DMS114 treated with DMSO at 0.1 percent for 48 hours (cell line): ENCODE measurements around the gene GFOD1.
"Not testable (repeated sequence)": the region's sequence is repeated elsewhere in the genome, so short reads cannot be mapped to it uniquely, and the experiment has no call there.

ENCODE experiments used
- DNase-seq: peaks from one replicate; lab custom pipeline; 2025; ENCODE audit not compliant: unreplicated experiment; lab: John Stamatoyannopoulos, UW

The GFOD1 gene

DNA sequence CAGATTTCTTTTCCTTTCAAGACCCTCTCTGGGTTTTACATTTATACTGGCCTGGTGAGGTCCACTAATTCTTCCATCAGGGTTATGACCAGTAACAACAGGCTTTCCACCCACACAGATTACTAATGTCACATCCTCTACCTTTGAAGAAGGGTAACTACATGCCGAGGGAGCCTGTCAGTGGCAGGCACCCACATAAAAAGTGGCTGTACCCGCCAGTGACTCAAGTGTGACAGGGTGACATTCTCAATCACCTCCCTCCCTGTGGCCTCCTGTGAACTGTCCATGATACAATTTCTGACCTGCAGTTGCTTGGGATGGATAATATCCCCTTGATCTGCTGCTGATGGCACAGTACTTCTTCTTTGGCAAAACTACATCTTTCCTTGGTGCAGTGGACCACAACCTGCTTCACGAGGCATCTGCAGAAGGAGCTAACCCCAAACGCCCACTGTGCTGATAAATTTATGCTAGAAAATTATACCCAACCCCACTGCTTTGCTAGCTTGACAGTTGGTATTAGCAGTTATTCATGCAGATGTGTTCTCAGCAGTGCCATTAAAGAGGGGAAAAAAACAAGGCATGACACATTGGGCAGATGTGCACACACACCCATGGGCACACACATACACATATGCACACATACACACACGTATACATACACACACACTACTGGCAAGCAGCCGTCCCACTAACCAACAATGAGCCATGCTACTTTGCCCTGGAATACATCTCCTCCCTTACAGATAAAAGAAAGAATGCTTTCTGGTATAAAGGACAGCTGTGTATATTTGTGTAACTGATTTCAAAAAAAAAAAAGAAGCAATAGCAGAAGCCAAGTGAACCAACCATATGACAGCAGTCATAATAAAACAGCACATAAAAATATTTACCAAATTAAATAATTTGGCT is 20.8 kb downstream of the GFOD1 start:
- DNase-seq: no peak

DNA sequence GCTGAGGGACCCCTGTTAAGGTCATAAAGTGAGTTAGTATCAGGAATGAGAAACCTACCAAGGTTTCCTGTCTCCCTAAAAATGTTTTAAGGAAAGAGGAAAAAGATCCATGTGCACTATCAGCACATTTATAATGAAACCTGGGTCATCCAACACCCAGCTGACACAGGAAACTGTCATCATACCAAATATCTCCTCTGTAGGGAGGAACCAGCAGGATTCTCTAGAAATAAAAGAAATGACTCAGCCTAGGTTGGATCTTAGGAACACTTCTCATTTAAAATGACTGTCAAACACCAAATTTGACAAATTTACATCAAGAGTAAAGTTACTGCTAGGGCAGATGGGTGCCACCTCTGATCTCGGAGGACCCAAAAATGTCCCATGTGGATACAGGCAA is 21.7 kb downstream of the GFOD1 start:
- DNase-seq: no peak

DNA sequence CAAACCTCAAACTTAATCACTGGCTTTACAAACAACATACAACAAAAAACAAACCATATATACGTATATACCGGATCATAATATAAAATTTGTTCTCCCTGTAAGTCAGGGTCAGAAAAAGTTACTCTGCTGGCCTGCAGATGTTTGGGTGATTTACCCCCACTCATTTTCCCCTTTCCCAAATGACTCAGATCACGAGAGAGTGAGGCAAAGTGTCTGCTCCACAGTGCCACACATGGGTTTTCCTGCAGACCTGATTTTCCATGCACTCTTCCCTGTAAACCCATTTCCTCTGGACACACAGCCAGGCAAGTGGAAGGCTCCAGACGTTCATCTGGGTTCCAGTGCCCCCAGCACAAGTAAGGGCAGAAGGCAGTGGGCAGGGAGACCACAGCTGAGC is 23.5 kb downstream of the GFOD1 start:
- DNase-seq: no peak

- DNase-seq: no peak
Observed at GRCh38 chr6:13463328-13463717, 24.1 kb downstream of the GFOD1 start.

DNA sequence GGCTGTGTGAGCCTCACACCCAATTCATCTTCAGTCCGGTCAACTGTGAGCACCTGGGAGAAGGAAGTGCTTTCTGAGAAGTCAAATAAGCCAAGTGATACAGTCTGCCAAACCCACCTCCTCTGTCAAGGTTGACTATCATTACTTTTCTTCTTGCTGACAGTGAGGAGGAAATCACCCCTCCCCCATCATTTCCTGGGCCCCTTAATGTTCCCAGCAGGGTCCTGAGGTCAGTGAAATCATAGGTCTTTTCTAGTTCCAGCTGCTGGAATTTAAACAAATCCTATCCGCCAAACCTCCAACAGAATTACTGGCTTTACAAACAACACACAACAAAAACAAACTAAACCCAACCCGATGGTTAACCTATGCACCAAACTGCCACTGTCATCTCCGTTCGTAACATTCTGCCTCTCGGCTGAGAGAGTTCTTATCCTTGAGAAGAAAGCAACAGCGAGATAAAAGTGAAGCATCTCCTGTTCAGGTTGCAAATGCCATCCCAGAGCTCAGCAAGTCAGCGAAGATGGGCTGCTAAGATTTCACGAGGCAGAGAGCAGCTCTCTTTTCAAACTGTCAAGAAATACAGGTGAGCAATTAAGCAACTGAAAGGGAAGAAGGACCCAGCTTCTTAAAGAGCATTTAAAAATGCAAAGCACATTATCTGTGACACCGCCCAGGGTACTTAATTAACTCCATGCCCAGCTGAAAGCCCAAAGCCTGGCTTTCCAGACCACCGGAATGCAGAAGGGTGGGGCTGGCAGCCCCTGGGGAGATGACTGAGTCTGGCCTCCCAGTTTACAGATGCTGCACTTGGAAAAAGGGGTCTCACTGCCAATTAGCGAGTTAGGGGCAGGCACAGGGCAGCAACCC is 24.7 kb downstream of the GFOD1 start:
- no peak for DNase-seq

DNA sequence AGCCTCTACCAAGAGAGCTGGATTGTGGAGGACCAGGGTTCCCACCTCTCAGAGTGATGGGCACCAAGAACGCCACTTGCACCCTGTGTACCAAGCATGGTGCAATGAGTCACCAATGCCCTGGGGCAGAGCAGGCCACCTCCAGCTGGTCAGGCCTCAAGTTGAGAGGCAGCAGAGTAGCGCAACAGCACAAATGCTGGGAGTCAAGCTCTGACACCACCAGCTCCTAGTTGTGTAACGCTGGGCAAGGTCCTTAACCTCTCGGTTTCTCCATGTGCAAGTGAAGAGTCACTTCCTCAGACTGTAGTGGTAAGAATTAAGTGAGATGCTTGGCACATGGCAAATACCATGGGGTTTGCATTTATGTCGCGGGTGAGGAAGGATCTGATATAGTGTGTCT is 25.6 kb downstream of the GFOD1 start:
- no peak for DNase-seq

- DNase-seq: no peak
Observed at GRCh38 chr6:13461307-13461706, 26.1 kb downstream of the GFOD1 start.

DNA sequence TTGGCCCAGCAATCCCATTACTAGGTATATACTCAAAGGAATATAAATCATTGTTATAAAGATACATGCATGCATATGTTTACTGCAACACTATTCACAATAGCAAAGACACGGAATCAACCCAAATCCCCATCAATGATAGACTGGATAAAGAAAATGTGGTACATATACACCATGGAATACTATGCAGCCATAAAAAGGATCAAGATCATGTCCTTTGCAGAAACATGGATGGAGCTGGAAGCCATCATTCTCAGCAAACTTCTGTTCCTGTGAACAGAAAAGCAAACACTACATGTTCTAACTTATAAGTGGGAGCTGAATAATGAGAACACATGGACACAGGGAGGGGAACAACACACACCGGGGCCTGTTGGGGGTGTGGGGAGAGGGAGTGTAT is 27.1 kb downstream of the GFOD1 start:
- not testable (repeated sequence) for DNase-seq

GRCh38 chr6:13457577-13457976 is 29.8 kb downstream of the GFOD1 start:
- DNase-seq: no peak

- no peak for DNase-seq
Observed at GRCh38 chr6:13455552-13455966, 31.8 kb downstream of the GFOD1 start.

DNA sequence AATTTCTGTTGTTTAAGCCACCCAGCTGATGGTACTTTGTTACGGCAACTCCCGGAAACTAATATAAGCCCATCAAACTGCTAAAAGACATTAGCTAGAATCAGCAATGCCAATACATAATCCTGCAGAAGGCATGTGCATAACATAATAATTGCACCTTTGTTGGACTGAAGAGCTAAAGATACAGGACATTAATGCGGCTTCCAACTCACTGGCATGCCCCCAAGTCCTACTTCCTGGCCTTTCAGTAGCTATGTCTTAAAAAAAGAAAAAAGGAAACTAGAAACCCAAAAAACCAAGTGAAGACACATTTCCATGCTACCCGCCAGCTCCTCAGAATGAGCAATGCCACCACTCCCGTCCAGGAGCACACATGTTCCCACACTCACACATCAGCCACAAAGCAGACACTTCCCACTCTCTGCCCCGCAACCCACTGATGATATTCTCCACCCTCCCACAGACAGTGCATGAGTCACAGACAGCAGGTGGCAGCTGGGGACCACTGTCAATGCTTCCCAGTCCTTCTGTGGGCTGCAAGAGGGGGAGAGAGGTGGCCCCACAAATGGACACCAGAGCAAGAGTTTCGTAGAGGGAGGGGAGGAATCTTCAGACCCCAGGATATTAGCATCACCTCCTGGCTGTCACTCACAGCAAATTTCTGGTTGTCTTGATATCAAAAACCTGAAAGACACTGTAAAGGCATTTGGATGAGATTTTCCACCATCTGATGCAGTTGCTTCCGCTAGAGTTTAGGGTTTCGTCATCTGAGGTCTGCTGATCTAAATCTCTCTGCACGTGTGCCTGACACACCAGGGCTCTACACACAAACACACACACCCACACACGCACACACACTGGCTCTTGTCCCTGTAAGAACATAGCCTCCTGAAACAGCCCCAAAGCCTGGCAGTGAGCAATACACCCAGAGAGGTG is 32.8 kb downstream of the GFOD1 start:
- no peak for DNase-seq

GRCh38 chr6:13453771-13454251 is 33.6 kb downstream of the GFOD1 start:
- no peak for DNase-seq

DNA sequence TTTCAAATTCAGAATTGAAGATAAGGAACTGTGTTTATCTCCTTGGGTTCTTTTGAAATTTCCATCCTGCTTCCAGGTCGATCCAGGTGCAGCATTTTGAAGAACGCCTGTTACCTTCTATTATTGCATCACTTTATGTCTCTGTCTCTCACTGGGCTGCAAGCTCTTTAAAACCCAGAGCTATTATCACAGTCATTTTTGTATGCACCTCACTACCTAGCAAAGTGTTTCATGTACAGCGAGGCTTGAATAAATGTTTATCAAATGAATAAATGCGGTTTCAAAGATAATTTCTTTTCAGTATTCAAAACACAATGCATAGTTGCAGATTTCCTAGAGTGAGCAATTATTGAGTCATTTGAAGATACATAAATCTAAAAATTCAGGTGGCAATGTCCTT is 34.2 kb downstream of the GFOD1 start:
- DNase-seq: no peak

GRCh38 chr6:13452346-13453117 is 34.9 kb downstream of the GFOD1 start:
- no peak for DNase-seq

DNA sequence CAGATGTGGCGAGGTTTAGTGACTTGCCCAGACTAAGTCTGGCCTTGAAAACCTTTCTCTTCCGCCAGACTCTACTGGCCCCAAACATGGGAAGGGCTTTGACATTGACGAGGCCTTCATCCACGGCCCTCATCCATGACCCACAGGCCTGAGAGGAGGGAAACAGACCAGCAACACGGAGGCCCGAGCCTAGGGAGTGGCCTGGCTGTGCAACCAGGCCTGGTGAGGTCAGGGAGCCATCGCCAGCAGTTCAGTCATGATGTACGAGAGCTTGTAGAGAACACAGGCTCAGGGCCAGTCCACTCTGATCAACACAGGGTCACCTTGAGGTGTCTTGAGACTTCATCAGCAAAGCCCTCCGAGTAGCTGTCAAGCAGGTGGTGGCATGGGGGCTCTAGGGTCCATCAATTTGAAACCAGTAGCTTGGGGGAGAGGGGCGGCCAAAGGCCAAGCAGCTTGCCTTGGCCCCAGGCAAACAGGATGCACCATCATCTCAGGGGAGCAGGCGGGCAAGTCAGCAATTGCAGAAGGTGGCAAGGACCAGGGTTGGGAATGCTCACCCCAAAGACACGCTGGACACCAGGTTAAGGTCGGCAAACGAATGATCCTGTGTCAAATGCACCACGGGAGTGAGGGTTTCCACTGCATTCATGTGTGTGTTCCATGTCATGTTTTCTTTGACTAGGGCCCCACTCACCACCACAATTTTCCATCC is 36.1 kb downstream of the GFOD1 start:
- no peak for DNase-seq

DNA sequence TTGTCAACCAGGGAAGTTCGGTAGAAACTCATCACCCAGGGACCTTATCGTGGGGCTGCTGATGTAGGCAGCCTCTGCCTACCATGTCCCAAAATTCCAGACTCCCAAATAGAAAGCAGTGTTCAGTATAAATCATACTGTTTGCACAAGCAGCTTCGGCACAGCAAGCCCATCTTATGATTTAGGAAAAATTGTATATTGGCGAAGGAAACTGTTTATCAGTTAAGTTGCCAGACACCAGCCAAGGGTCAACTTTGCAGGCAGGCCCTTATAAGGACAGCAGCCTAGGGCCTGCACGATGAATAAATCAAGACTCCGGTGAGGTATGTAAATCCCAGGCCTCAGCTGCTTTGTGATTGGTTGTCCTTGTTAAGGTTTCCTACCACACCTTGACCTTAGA is 36.8 kb downstream of the GFOD1 start:
- no peak for DNase-seq

- no peak for DNase-seq
Observed at GRCh38 chr6:13447949-13448724, 39.3 kb downstream of the GFOD1 start.

DNA sequence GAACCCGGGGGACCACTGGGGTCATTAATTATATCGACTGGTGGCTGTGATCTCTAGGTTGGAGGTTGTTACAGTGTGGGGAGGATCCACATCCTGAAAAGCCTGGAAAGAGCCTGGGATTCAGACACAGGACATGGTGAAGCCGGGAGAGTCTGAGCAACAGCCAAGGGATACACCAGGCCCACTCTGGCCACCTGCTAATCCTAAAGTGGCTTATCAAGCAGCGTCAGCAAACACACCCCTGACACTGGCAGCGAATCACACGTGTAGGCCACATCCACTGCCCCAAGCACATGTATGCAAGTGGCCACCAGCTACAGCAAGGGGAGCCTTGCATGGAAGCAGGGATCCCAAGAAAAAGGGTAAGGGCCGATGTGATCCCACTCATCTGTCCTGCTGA is 41.0 kb downstream of the GFOD1 start:
- DNase-seq: no peak

- no peak for DNase-seq
Observed at GRCh38 chr6:13445744-13446115, 41.7 kb downstream of the GFOD1 start.
